ENCODE results near the gene ZGRF1. TPM values are rescaled to one million over a fixed set of nuclear protein-coding genes. Genes with fewer than 3 reads are reported as not detected.

The ZGRF1 gene
- total RNA-seq, 3 donors from 2014 or later = 4.9 to 9.4 (median 5.0) TPM

DNA sequence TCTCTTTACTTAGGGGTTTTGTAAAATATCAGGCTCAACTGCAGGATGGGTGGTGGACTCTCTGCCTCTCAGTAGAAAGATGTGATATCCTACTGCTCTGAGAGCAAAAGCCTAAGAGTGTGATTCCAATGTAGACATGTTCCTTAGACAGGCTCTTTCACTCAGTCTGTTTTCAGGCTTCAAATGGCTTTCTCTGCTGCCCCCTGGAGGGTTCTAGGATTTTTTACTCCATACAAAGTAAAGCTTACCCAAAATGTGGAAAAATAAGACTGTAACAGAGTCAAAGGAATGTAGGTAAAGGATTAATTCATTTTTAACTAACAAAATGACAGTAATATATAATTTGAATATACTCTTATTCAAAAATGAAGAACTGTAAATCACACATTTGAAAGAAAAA is 32.1 kb downstream of the ZGRF1 start:
- no peak overlapping the region for H3K27ac ChIP-seq
- intact Hi-C loops (cut with DNase I; ENCODE audit: low total_unique reads) = no loop called here
- no peak for DNase-seq (ENCODE audit: low spot score in 2 of 2)

DNA sequence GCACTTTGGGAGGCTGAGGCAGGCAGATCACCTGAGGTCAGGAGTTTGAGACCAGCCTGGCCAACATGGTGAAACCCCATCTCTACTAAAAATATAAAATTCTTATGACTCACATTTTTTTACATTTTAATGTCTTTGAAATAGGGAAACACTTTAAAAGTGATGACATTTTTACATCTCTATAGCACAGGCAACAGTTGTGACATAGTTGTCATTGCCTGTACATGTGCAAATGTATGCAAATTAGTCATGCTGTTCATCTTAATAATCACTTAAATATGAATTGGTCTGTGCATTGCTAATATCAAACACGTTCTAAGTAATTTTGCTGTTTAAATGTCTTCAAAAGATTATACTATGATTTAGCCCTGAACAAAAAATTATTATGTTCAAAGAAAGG is 41.7 kb downstream of the ZGRF1 start:
- Histone ChIP-seq H3K36me3 (no peaks in the 10 kb centered on the region), H3K9me3 (no peaks in the 10 kb centered on the region), H3K27me3 (no peaks in the 10 kb centered on the region), H3K27ac (no peak overlapping the region), H3K4me1 (no peaks in the 10 kb centered on the region), H3K4me3 (no peak overlapping the region)
- intact Hi-C loops (cut with DNase I; ENCODE audit: low total_unique reads) = no loop called here
- no peak for TF ChIP-seq POLR2AphosphoS5 (IDR thresholded peaks at IDR 0.05)
- DNase-seq (ENCODE audit: low spot score in 2 of 2) = no peak

More for the DNA sequence above, 32.1 kb downstream of the ZGRF1 start:
- H3K27me3 ChIP-seq = no peaks in the 10 kb centered on the region
- no peak overlapping the region for H3K4me3 ChIP-seq
- no peaks in the 10 kb centered on the region for H3K4me1 ChIP-seq
- H3K36me3 ChIP-seq = no peaks in the 10 kb centered on the region
- no peaks in the 10 kb centered on the region for H3K9me3 ChIP-seq
- TF ChIP-seq POLR2AphosphoS5 (IDR thresholded peaks at IDR 0.05) = no peak
- TF ChIP-seq, protein P1, sequence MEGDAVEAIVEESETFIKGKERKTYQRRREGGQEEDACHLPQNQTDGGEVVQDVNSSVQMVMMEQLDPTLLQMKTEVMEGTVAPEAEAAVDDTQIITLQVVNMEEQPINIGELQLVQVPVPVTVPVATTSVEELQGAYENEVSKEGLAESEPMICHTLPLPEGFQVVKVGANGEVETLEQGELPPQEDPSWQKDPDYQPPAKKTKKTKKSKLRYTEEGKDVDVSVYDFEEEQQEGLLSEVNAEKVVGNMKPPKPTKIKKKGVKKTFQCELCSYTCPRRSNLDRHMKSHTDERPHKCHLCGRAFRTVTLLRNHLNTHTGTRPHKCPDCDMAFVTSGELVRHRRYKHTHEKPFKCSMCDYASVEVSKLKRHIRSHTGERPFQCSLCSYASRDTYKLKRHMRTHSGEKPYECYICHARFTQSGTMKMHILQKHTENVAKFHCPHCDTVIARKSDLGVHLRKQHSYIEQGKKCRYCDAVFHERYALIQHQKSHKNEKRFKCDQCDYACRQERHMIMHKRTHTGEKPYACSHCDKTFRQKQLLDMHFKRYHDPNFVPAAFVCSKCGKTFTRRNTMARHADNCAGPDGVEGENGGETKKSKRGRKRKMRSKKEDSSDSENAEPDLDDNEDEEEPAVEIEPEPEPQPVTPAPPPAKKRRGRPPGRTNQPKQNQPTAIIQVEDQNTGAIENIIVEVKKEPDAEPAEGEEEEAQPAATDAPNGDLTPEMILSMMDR (IDR thresholded peaks at IDR 0.05) = peak in 2 of 3 donors; percentile 30 to 53

DNA sequence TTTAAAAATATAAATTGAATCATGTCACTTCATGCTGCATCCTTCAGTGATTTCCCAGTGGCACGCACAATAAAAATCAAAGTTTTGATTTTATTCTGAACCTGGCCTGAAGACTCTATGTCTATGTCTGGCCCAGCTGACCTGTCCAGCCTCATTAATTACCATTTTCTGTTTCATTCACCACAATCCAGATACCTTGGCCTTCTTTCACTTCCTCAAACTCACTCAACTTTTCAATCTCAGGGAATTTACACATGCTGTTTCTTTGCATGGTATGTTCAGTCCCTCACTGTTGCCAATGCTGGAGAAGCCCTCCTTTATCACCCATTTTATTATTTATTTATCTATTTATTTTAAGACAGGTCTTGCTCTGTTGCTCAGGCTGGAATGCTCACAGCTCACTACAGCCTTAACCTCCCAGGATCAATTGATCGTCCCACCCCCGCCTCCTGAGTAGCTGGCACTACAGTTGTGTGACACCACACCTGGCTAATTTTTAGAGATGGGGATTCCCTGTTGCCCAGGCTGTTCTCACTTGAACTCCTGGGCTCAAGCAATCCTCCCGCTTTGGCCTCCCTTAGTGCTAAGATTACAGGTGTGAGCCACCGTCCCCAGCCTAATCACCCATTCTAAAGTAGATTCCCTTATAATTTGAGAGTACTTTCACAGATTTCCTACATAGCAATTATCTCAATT is 43.1 kb downstream of the ZGRF1 start:
- Histone ChIP-seq H3K27me3 (no peaks in the 10 kb centered on the region), H3K36me3 (no peaks in the 10 kb centered on the region), H3K9me3 (no peaks in the 10 kb centered on the region), H3K4me1 (no peaks in the 10 kb centered on the region), H3K4me3 (no peak overlapping the region), H3K27ac (no peak overlapping the region)
- DNase-seq (ENCODE audit: low spot score in 2 of 2) = no peak
- no peak for TF ChIP-seq POLR2AphosphoS5 (IDR thresholded peaks at IDR 0.05)
- intact Hi-C loops (cut with DNase I; ENCODE audit: low total_unique reads) = no loop called here

DNA sequence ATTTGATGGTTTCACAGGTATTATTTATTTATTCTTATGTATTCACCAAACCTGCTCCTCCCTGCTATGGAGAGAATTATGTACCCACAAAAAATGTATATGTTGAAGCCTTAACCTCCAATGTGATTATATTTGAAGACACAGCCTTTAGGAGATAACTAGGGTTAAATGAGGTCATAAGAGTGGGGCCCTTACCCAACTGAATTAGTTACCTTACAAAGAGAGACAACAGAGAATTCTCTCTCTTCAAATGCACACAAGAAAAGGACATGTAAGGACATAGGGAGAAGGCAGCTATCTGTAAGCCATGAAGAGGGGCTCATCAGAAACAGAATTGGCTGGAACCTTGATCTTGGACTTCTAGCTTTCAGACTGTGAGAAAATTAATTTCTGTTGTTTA is 44.0 kb downstream of the ZGRF1 start:
- Histone ChIP-seq H3K4me1 (no peaks in the 10 kb centered on the region), H3K27ac (no peak overlapping the region)
- intact Hi-C loops (cut with DNase I; ENCODE audit: low total_unique reads) = no loop called here

DNA sequence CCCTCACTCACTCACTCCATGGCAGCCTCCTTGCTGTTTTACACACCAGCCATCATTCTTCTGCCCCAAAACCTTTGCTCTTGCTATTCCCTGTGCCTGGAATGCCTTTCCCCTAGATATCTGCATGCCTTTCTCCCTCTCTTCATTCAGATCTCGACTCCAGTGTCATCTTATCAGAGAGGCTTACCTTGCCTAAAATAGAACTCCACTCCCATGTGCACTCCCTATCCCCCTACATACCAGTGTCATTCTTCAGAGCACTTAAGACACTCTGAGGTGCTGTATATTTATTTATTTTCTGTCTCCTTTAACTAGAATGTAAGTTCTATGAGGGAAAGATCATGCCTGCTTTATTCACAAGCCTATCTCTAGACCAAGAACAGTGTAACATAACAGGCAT is 45.1 kb downstream of the ZGRF1 start:
- Histone ChIP-seq H3K9me3 (no peaks in the 10 kb centered on the region), H3K27ac (no peak overlapping the region), H3K27me3 (no peaks in the 10 kb centered on the region), H3K4me1 (no peaks in the 10 kb centered on the region), H3K36me3 (no peaks in the 10 kb centered on the region), H3K4me3 (no peak overlapping the region)
- intact Hi-C loops (cut with DNase I; ENCODE audit: low total_unique reads) = no loop called here
- no peak for TF ChIP-seq POLR2A (IDR thresholded peaks at IDR 0.05)
- TF ChIP-seq, protein P1 (IDR thresholded peaks at IDR 0.05) = no peak
- TF ChIP-seq POLR2AphosphoS5 (IDR thresholded peaks at IDR 0.05) = no peak
- no peak for DNase-seq (ENCODE audit: low spot score in 2 of 2)

More for the DNA sequence above, 44.0 kb downstream of the ZGRF1 start:
- H3K4me3 ChIP-seq = no peak overlapping the region
- TF ChIP-seq POLR2A (IDR thresholded peaks at IDR 0.05) (no peak), POLR2AphosphoS5 (IDR thresholded peaks at IDR 0.05) (no peak)
- TF ChIP-seq, protein P1 (IDR thresholded peaks at IDR 0.05) = no peak
- no peak for DNase-seq (ENCODE audit: low spot score in 2 of 2)
- no peaks in the 10 kb centered on the region for H3K27me3 ChIP-seq
- no peaks in the 10 kb centered on the region for H3K9me3 ChIP-seq
- H3K36me3 ChIP-seq = no peaks in the 10 kb centered on the region

DNA sequence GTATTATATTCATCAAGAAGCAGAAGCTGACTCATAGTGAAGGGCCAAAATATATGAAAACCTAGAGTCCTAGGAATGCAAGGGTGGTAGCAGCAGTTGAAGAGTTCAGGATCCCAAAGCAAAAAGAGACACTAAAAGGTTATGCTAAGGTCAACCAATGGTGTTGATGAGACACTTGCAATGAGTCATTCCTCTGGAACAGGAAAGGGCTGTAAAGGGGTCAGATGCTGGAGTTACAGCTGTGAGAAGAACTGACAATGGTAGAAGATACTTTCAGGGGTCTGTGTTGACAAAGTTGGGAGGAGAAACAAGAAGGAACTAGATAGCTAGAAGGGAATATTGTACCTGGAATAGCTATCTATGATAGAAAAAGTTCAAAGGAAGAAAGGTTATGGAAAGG is 47.5 kb downstream of the ZGRF1 start:
- no peaks in the 10 kb centered on the region for H3K4me1 ChIP-seq
- TF ChIP-seq POLR2AphosphoS5 (IDR thresholded peaks at IDR 0.05) (no peak), POLR2A (IDR thresholded peaks at IDR 0.05) (no peak)
- TF ChIP-seq, protein P1 (IDR thresholded peaks at IDR 0.05) = no peak
- no peaks in the 10 kb centered on the region for H3K27me3 ChIP-seq
- H3K4me3 ChIP-seq = no peak overlapping the region
- no peaks in the 10 kb centered on the region for H3K9me3 ChIP-seq
- DNase-seq (ENCODE audit: low spot score in 2 of 2) = no peak
- intact Hi-C loops (cut with DNase I; ENCODE audit: low total_unique reads) = no loop called here
- H3K36me3 ChIP-seq = no peaks in the 10 kb centered on the region
- H3K27ac ChIP-seq = no peak overlapping the region
